Stimulated activated CD4-positive, alpha-beta T cell treated with anti-CD3 and anti-CD28 coated beads, TNF-alpha, amount 100 ng/mL, for 1 hour (primary cell): ENCODE data around the gene GOLGA1.

Experiments used
- DNase-seq, 3 donors: peaks; one replicate each; pipeline ENCODE4 v3.0.0-alpha.2; 2020; ENCODE audit warnings: low read depth in 3 of 3, low spot score in 1 of 3

The GOLGA1 gene

DNA sequence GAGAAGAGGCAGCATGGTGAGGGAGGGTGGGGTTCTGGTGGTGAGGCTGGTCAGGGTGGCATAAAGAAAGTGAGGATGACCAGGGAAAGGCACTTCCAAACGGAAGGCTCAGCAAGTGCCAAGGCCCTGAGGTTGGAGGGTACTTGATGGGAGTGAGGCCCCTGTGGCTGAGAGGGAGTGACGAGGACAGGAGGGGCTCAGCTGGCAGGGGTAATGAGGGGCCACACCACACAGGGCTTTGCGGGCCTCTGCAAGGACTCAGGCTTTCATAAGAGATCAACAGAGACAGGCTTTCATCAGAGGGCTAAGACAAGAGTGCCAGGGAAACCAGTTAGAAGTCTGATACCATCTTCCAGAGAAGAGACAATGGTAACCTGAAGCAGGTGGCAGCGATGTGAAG, 55.3 kb downstream of the GOLGA1 start:
- DNase-seq = no peak

DNA sequence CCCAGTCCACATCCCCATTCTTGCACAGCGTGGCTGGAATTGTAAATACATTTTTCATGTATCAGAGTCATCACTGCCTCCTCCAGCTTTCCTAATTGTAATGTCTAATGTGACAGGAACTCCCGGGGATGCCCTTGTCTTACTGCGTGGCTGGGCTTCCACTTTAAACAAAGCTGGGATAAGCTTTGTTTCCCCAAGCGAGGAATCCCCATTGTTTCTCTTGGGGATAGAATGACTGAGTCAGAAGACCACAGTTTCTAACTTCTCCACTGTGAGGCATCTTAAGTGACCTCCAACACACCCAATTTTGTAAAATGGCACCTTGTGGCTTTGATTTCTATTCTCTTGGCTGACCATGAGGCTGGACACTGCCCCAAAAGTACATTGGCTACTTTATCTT, 56.5 kb downstream of the GOLGA1 start:
- no peak for DNase-seq

DNA sequence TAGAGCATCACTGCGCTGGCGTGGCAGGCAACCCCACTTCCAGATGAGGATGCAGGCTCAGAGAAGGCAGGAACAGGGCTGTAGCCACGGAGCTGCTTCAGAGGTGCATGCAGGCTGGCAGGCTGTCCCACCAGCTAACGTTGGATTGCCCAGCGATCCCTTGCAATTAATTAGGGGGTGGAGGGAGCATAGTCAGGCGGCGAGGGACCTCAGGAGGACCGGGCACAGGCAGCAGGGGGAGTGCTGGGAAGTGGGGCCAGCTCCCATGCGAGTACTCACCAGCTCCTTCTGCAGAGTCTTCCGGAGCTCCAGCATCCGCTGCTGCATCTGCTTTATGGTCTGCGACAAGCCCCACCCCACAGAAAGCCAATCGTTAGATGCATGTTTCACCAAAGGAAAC, 58.7 kb downstream of the GOLGA1 start:
- DNase-seq = no peak

DNA sequence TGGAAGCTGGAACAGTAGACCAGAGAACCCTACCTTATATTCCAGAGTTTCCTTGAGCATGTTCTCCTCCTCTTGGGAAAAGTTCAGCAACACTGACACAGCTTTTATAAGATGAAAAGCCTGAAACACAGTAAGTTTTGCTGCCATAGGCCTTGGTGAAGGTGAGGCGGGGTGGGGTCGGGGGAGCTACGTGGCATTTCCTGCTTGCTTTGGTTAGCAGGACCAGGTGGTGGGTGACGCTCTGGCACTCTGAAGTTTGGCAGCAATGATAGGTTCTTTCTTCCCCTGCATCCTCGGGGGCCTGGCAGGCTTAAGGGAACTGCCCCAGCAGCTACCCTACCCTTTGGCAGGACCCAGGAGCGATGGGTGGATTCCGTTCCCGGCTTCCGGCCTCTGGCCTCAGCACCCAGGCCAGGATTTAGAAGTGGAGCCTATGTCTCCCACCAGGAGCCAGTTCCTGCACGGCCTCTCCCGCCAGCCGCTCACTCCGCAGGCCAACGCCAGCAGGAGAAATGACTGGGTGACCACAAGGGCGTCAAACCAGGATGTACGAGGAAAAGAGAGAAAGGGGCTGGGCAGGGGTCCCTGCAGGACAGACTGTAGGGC, 59.6 kb downstream of the GOLGA1 start:
- DNase-seq = no peak

GRCh38 chr9:124880501-124880900, 60.4 kb downstream of the GOLGA1 start:
- DNase-seq = no peak

DNA sequence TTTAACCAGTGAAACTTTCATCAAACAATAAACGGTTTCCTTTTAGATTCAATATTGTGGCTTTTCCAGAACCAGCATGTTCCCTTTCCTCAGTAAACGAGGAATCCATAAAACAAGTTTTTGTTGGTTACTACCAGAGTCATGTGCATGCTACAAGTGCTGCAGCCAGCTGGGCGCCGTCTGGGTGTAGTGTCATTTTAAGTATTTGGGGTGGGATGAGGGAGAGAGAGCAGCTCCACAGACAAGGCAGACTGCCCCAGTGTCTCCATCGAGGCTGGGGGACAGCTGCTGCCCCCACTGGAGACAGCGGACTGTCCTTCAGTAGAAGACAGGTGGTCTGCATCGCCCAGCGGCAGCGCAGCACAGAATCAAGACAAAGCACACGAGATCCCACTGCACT, 61.7 kb downstream of the GOLGA1 start:
- DNase-seq = no peak

DNA sequence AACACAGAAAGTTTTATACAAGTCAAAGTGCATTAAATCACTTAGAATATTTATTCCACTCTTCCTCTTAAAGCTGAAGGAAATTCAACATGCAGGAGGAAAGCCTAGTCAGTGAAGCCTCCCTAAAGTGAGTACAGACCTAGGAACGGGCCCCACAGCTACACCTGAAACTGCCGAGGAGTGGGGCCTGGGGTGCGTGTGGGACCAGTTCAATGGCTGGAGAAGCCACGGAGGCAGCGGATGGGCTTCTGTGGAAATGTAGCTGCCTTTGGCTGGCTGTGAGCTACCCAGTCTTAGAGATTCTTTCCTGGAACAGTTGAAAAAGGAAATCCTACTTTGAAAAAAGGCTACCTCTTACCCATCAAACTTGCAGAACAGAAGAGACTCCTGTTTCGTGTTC, 62.4 kb downstream of the GOLGA1 start:
- DNase-seq = no peak

DNA sequence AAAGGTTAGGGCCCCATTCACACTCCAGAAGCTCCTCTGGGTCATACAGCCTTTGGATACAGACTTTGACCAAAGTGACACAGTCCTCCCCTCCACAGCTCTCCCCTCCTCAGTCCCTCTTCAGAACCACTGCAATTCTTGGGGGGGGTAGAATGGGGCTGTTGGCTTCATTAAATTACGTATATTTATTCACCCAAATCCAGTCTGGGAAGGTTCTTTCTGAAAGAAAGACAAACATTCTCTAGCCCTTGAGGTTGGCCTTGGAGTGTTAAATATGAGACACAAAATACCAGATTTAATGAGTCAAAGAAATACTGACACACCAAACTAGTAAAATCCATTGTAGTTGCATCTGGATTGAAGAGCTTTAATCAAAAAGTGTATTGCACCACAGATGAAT, 62.9 kb downstream of the GOLGA1 start:
- no peak for DNase-seq

DNA sequence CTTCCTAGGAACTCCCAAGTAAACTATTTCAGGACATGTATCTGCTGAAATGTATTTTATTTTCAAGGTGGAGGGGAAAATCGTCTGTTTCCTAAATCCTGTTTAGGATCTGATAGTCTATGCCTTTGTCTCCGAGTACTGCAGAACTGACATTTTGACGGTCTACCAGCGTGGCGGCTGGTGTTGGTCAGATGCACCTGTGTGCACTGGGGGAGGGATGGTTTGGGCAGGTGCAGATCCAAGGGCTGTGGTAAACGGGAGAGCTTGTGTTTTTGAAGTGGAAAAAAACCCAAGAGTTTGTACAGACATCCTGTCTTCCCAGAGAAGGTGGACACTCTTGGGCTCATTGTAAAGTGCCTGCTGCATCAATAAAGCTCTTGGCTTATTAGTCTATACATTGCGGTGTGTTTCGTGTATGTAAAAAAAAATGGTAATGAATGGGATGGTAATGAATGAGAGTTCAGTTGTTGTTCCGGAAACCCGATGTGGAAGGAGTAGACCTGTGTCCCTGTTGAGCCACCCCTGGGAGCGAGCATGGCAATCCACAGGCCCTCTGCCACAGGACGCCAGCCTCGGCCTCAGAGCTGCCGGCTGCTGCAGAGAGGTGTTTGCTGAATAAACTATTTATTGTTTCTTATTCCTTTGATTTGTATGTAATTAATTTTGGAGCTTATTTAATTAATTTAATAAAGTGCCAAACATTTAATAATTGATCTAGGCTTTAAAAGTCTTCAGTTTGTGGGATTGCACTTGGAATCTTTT, 63.7 kb downstream of the GOLGA1 start:
- no peak for DNase-seq

DNA sequence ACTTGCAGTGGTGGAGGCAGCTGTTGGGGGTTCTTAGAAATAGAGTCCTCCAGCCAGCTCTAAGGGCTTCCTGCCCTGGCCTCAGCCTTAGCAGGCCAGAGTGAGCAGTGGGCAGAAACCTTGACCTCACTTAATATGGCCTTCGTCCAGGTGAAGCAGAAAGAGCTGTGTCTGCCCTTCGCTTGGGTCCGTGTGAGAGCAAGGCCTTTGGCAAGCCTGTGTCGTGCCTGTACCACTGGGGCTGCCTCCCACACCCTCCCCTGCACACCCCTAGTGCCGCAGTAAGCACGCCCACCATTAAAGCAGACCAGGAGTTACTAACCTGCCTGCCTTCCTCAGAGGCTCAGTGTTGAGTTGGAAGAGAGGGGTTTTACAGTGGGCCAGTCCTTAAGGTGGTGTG, 65.4 kb downstream of the GOLGA1 start:
- no peak for DNase-seq

DNA sequence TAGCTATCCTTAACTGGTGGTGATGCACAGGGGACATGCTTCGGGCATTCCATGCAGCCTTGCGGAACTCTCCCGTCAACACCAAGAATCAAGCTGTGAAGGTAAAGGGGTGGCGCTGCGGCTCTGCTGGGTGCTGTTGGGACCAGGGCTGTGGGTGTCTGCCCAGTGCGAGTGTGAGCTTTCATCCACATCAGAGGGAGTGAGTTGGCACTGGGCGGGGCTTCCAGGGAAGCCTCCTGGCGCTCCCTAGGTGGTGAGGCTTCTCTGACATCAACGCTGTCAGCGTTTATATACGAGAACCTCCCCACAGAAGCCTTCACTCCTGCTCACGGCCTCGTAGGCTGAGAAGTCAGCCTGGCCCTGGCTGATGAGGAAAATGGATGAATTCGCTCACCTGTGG, 67.2 kb downstream of the GOLGA1 start:
- DNase-seq = no peak

DNA sequence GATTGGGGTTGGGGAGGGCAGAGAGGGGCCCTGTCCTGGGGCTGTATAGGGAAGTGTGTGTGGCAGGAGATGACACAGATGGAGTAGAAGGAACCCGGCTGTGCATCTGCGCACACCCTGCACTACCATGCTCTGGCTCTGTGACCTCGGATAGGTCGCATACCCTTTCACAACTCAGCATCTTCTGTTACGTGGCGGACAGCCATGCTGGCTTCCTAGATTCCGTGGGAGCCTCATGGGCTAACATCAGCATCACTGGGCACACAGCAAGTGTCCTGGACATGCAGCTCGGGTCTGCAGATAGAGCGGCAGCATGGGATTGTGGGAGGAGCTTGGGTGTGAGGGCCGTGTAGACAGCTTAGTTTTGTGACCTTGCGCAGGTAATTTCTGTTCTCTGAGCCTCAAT, 69.7 kb downstream of the GOLGA1 start:
- DNase-seq = no peak

- no peak for DNase-seq
Measured at GRCh38 chr9:124870723-124871122, 70.2 kb downstream of the GOLGA1 start.

DNA sequence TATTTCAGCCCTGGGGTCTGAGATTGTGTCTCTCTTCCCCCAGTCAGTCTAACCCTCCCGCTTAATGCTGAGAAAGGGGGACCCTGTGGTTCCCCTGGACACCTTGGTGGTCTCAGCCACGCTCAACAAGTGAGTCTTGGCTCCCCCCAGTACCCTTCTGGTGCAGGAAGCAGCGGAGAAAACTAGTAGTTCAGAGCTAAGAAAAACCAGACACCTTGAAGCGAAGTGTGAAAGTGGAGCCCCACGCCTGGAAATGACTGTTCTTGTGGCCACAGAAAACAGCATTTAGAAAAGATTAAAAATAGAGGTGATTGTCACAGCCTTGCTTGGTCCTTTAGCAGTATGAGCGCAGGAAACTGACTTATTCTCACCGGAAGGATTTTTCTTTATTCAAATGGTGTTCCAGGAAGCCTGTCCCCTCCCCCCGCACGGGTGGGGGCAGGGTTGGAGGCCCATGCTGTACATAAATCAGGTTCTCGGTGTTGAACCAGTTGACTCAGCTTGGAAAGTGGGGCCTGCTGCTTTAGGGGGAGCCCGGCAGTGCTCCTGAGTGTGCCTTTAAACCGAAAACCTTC, 70.8 kb downstream of the GOLGA1 start:
- DNase-seq = peak; percentile 35 to 87 (median 47)

DNA sequence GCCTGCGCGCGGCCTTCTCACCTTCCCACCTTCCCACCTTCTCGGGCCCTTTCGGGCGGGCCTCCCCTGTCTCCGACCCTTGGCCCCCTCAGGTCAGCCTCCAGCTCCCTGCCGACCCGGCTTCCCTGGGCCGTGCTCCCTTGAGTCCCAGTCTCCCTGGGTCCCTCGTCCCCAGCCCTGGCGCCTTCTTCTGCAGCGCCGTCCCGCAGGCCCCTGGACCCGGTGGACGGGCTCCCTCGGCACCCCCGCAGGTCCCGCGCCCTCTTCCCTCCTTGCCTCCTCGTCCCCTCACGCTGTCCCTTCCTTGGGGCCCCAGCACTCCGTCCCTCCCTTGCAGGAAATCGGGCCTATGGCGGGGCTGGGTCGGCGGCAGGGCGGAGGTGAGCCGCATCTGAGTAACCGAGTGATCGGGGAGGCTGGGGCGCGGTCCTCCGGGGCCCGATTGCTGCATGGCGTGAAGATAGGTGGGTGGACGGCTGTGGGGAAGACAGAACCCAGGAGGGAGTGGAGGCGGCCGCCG, 71.4 kb downstream of the GOLGA1 start:
- peak in 1 of 3 donors; percentile 41 for DNase-seq

DNA sequence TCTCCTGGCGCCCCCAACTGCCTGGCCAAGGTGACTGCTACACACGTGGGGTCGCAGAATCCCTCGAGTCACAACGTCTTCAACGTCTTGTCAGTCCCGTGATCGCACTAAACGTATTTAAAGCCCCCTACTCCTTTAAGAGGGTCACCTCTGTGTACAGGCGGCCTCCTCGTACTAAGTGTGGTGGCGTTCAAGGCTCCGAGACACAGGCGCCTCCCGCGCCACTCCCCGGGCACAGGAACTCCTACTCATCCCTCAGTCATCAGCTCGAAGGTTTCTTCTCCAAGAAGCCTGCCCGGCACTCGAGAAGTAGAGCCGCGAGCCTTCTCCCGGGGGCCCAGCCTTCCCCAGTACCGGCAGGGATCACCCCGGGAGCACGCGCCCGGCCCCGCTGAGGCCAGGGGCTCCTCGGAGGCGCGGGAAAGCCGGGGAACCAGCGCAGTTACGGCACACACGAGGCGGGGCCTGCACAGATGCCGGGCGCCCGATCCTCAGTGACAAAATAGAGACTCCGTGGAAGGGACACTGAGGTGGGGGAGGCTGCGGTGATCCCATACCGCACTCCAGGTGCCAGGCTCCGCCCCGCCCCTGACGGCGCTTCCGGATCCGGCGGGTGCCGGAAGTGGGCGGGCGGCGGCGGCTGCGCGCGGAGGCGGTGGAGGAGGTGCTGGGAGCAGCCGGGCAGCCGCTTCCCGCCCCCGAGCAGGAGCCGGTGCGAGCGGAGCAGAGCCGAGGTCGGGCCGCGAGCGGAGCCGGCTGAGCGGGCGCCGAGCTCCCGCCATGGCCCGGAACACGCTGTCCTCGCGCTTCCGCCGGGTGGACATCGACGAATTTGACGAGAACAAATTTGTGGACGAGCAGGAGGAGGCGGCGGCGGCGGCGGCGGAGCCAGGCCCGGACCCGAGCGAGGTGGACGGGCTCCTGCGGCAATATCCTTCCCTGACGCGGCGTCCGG, 72.1 kb downstream of the GOLGA1 start:
- peak; percentile 74 to 89 (median 77) for DNase-seq

GRCh38 chr9:124863371-124863871, 77.5 kb downstream of the GOLGA1 start:
- DNase-seq = no peak

GRCh38 chr9:124861342-124862229, 79.3 kb downstream of the GOLGA1 start, which contains the start of the genes ARPC5L and RPL35:
Gene ARPC5L, plus strand, starts transcription at chr9:124862130. Its CDS starts 7,161 bp downstream, at chr9:124869291.
Gene RPL35, minus strand, starts transcription at chr9:124861957. Its CDS starts 45 bp downstream, at chr9:124861912.
- DNase-seq = peak; percentile 89 to 91 (median 91)

DNA sequence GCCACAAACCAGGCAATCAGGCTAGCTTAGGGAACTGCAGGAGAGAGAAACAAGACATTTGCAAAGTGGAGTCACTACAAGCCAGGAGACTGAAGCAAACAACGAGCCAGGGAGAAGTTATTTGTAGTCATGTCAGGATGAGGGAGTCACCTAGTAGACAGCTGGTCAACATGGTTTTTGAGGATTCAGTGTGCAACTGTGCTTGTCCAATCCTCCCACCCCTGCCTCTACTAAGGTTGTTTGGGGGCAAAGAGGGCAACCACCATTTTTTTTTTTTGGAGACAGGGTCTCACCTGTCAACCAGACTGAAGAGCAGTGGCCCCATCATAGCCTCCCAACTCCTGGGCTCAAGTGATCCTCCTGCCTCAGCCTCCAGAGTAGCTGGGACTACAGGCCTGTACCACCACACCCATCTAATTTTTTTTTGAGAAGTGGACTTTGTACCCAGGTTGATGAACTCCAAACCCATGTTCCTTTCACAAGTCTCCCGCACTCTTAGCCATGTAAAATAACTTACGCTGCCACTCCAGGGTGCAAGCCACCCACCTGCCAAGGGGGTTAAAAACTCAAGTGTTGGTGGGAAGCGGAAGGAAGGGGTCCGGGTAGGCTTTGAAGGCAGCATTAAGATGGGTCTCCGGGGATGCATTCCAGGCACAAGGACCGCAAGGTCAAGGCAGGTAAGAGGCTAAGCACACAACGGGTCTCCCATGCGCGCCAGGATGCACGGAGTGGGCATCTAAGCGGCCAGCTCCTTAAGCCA, 80.1 kb downstream of the GOLGA1 start:
- no peak for DNase-seq
